ENCODE data around the gene LRP1-AS. TPM values are rescaled to one million over a fixed set of nuclear protein-coding genes. Genes with fewer than 3 reads are reported as not detected.

Gene LRP1-AS
- total RNA-seq, 1 donor = not detected

GRCh38 chr12:57138526-57139272, 8.7 kb downstream of the LRP1-AS start:
- DNase-seq (ENCODE audit: low read depth) = peak; percentile 63
- no peak overlapping the region for H3K4me3 ChIP-seq (ENCODE audit: low read depth, low read length)
- no peak for TF ChIP-seq CTCF (IDR thresholded peaks at IDR 0.05; ENCODE audit: insufficient read depth, low read length)

DNA sequence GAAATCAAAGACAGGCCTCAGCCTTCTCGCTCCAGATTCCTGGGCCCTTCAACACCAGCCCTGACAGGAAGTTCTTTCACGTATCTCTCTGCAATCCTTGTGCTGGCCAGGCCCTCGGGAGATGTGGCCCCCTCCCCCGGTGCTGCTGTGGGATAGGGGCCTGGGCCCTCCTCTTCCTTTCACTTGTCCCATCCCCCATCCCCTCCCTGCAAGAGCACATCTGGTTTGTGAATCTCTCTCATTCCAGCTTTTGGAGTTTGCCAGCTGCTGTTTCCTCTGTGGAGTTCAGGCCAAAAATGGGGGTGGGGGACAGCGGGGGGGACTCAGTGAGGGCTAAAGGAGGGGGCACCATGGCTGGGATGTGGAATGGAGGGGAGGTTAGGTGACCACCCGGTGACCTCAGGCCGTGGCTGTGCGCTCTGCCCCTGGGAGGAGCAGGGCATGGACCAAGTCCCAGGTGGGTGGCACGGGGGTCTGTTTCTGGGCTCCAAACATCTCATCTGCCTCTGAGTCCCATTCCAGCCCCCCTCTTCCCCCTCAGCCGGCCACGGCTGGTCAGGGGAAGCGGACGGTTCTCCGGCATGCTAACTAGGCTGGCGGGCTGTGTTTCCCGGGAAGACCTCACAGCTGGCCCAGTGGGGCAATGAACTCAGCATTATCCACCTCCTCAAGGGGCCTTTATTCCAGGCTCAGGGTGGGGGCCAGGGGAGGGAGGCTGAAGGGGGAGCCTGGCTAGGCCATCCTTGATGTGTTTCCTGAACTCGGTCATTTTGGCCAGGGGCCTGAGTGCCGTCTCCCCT, 11.7 kb downstream of the LRP1-AS start:
- DNase-seq (ENCODE audit: low read depth) = peak; percentile 93
- no peak for TF ChIP-seq CTCF (IDR thresholded peaks at IDR 0.05; ENCODE audit: insufficient read depth, low read length)
- peak overlapping the region; percentile 59 for H3K4me3 ChIP-seq (ENCODE audit: low read depth, low read length)

DNA sequence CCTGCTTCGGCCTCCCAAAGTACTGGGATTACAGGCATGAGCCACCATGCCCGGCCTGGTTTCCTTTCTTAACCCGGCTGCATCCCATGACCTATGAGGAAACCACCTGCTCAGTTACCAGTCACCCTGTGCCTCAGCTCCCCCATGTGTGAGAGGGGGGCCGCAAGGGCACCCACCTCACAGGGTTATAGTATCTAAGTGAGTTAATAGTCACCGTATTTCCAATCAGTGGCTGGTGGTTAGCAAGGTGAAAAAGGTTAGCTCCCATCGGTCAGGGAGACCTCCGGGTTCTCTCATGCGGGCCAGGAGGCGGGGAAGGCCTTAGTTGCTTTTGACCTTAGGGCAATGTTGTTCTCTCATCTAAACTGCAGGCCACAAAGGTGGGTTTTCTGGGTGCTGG, 12.5 kb downstream of the LRP1-AS start:
- peak overlapping the region; percentile 59 for H3K4me3 ChIP-seq (ENCODE audit: low read depth, low read length)
- no peak for DNase-seq (ENCODE audit: low read depth)
- no peak for TF ChIP-seq CTCF (IDR thresholded peaks at IDR 0.05; ENCODE audit: insufficient read depth, low read length)

DNA sequence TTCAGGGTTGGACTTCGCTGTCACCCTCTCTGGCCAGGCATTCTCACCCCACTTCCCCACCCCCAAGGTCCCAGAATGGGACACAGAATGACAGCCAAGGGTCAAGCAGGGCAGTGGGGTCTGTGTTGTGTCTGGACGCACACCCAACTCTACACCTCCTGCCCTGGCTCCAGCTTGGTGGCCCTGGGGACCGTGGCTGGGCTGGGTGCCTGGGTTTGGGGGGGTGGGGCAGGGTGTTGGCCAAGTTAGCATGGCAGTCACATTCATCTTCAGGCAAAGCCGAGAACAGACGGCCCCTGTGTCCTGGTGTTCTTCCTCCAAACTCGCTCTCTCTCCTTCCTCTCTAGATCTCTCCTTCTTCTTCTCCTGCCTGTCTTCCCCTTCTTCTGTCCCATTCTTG, 13.5 kb downstream of the LRP1-AS start:
- peak overlapping the region; percentile 54 for H3K4me3 ChIP-seq (ENCODE audit: low read depth, low read length)
- peak; percentile 41 for DNase-seq (ENCODE audit: low read depth)
- TF ChIP-seq CTCF (IDR thresholded peaks at IDR 0.05; ENCODE audit: insufficient read depth, low read length) = no peak

DNA sequence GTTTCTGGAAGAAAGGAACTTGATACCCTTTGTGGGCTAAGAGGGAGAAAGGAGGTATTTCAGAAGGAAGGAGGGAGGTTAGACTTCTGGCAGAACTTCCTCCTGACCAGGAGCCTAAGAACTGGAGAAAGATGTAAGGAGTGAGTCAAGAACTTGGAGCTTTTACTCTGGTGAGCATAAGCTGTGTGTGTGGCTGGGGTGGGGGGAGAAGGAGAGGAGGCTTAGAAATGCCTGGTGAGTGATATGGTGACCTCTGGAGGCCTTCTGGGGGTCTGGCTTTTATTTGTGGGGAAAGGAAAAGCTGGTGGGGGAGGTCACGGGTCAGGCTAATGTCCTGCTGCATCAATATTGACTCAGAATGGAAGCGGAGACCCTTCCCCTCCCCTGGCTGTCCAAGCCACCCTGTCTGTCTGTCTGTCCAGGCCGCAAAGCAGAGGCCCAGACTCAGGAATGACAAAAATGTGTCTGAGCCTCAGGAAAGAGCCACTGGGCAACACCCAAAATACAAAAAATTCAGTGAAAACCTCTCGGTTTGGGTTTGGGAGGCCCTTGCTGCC, 14.3 kb downstream of the LRP1-AS start:
- peak overlapping the region; percentile 89 for H3K4me3 ChIP-seq (ENCODE audit: low read depth, low read length)
- peak; percentile 87 for DNase-seq (ENCODE audit: low read depth)
- TF ChIP-seq CTCF (IDR thresholded peaks at IDR 0.05; ENCODE audit: insufficient read depth, low read length) = no peak

- DNase-seq (ENCODE audit: low read depth) = no peak
- no peak for TF ChIP-seq CTCF (IDR thresholded peaks at IDR 0.05; ENCODE audit: insufficient read depth, low read length)
- peak overlapping the region; percentile 89 for H3K4me3 ChIP-seq (ENCODE audit: low read depth, low read length)
Observed at GRCh38 chr12:57131896-57132744, 15.3 kb downstream of the LRP1-AS start.

All from fibroblast of the aortic adventitia (primary cell).